Nephron (organoid): ENCODE data around the gene SH3RF3.

Experiments used
- H3K27ac Mint-ChIP-seq, 3 experiments: 2 replicates each; pipeline ENCODE4 v1.8.0; 2020; ENCODE audit warnings: mixed read lengths in 3 of 3, mild to moderate bottlenecking in 2 of 3, moderate library complexity in 1 of 3
- H3K27me3 Mint-ChIP-seq: 2 replicates; pipeline ENCODE4 v1.8.0; 2021; ENCODE audit warnings: low read depth, mild to moderate bottlenecking, moderate library complexity, mixed read lengths
- H3K36me3 Mint-ChIP-seq: 2 replicates; pipeline ENCODE4 v1.8.0; 2020; ENCODE audit warnings: low read depth, mixed read lengths
- H3K4me1 Mint-ChIP-seq: 2 replicates; pipeline ENCODE4 v1.8.0; 2020; ENCODE audit warnings: mixed read lengths
- H3K4me3 Mint-ChIP-seq, 3 experiments: 2 replicates each; pipeline ENCODE4 v1.8.0; 2020; ENCODE audit warnings: mild to moderate bottlenecking in 3 of 3, mixed read lengths in 3 of 3, moderate library complexity in 2 of 3
- H3K9me3 Mint-ChIP-seq: 2 replicates; pipeline ENCODE4 v1.8.0; 2020; ENCODE audit warnings: mixed read lengths
- TF ChIP-seq, protein P1 (sequence below), 3 experiments: fragments of 200-600 bp; sonication (generic); IDR thresholded peaks; one replicate each; pipeline ENCODE4 v1.5.0; 2021; ENCODE audit warnings: antibody characterized with exemption in 3 of 3; ENCODE audit not compliant: unreplicated experiment in 3 of 3

SH3RF3 gene

DNA sequence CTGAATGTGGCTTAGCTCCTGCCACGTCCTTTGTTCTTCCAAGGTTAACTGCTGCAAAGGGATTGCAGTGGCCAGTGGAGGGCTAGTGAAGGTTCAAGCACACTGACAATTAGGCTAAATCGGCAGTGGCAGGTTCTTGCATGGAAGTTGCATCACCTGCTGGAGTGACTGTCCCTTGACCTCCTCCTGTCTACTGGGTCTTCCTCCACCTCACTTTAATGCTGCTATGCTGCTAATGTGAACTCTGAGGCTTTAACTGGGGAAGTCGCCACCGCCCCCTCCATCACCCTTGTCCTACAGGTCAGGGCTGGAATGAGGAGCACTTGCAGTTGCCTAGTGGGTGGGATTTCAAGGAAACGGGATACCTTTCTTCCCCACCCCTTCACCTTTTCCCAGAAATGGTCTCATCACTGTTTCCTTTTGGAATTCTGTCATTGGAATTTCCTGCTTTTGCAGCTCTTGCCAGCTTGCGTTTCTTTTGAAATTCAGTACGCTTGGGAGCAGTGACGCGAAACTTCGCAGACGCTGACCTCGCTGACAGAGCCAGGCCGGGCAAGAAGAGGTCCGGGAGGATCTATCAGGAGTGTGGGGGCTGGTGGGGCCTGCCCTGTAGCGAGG, 150.3 kb downstream of the SH3RF3 start:
- TF ChIP-seq, protein P1, sequence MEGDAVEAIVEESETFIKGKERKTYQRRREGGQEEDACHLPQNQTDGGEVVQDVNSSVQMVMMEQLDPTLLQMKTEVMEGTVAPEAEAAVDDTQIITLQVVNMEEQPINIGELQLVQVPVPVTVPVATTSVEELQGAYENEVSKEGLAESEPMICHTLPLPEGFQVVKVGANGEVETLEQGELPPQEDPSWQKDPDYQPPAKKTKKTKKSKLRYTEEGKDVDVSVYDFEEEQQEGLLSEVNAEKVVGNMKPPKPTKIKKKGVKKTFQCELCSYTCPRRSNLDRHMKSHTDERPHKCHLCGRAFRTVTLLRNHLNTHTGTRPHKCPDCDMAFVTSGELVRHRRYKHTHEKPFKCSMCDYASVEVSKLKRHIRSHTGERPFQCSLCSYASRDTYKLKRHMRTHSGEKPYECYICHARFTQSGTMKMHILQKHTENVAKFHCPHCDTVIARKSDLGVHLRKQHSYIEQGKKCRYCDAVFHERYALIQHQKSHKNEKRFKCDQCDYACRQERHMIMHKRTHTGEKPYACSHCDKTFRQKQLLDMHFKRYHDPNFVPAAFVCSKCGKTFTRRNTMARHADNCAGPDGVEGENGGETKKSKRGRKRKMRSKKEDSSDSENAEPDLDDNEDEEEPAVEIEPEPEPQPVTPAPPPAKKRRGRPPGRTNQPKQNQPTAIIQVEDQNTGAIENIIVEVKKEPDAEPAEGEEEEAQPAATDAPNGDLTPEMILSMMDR (IDR thresholded peaks at IDR 0.05; ENCODE audit: unreplicated experiment in 3 of 3) = no peak
- Mint-ChIP-seq H3K4me3 (no peak overlapping the region), H3K9me3 (no peaks in the 10 kb centered on the region)

DNA sequence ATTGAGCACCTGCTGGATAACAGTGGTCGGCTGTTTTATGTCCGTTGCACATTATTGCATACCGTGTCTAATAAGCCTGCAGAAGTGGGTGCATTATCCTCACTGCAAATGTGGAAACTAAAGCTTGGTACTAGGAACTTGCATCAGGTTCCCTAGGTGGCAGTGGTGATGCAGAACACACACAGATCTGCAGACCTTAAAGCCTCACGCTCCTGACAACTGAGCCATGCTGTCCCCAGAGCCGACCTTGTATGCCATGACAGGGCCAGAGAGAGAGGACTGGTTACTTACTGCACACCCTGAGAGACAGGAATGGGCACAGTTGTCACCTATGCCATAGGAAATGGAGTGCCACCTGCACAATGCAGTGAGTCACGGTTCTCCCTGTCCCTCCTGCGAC, 151.8 kb downstream of the SH3RF3 start:
- Mint-ChIP-seq H3K4me3 (no peak overlapping the region), H3K4me1 (peaks cover 65% of the 10 kb centered on the region), H3K36me3 (no peaks in the 10 kb centered on the region)

More for the DNA sequence above, 150.3 kb downstream of the SH3RF3 start:
- Mint-ChIP-seq H3K27ac (peak overlapping the region in 2 of 3 experiments; percentile 49 to 75), H3K4me1 (peaks cover 56% of the 10 kb centered on the region), H3K36me3 (no peaks in the 10 kb centered on the region), H3K27me3 (peaks cover 43% of the 10 kb centered on the region)

DNA sequence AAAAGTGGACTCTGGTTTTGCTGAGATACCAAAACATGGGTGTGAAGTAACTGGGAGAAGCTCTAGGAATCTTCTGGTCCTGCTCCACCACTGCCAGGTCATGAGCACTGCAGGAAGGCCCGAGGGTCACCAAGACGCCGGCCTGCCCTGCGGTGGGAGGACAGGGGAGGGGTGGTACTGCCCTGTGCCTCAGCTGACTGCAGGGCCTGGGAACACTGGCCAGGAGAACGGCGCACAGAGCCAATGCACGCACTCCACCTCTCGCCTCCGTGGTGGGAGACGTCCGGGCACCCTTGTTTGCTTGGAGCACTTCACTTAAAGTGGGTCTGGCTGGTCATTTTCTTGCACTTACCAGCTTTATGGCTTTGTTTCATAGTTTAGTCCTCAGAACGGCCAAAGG, 153.4 kb downstream of the SH3RF3 start:
- TF ChIP-seq, protein P1 (IDR thresholded peaks at IDR 0.05; ENCODE audit: unreplicated experiment in 3 of 3) = no peak
- no peak overlapping the region for H3K27ac Mint-ChIP-seq
- H3K27me3 Mint-ChIP-seq = peaks cover 48% of the 10 kb centered on the region
- H3K4me1 Mint-ChIP-seq = peaks cover 57% of the 10 kb centered on the region
- H3K36me3 Mint-ChIP-seq = no peaks in the 10 kb centered on the region
- no peak overlapping the region for H3K4me3 Mint-ChIP-seq
- no peaks in the 10 kb centered on the region for H3K9me3 Mint-ChIP-seq

More for the DNA sequence above, 151.8 kb downstream of the SH3RF3 start:
- TF ChIP-seq, protein P1 (IDR thresholded peaks at IDR 0.05; ENCODE audit: unreplicated experiment in 3 of 3) = no peak
- Mint-ChIP-seq H3K27ac (no peak overlapping the region), H3K9me3 (no peaks in the 10 kb centered on the region), H3K27me3 (peaks cover 50% of the 10 kb centered on the region)

DNA sequence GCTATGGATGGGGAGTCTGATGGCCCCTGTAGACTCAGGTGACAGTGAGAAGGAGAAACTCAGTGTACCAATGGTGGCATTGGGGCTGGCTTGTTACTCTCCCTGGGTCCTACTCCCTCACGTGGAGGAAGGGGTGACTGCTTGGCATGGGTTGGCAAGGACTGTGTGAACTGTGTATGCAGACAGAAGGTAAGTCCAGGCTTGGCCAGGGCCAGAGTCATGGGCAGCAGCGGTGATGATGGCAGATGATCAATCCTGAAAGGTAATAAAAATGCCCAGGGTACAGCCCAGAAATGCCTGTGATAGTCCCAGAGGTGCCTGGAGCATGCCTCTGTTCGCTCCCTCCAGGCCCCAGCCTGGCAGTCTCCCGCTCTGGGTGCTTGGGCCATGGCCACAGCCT, 153.9 kb downstream of the SH3RF3 start:
- no peak overlapping the region for H3K4me3 Mint-ChIP-seq
- H3K36me3 Mint-ChIP-seq = no peaks in the 10 kb centered on the region
- TF ChIP-seq, protein P1 (IDR thresholded peaks at IDR 0.05; ENCODE audit: unreplicated experiment in 3 of 3) = no peak
- H3K4me1 Mint-ChIP-seq = peaks cover 57% of the 10 kb centered on the region
- peaks cover 44% of the 10 kb centered on the region for H3K27me3 Mint-ChIP-seq
- H3K27ac Mint-ChIP-seq = no peak overlapping the region
- H3K9me3 Mint-ChIP-seq = no peaks in the 10 kb centered on the region

DNA sequence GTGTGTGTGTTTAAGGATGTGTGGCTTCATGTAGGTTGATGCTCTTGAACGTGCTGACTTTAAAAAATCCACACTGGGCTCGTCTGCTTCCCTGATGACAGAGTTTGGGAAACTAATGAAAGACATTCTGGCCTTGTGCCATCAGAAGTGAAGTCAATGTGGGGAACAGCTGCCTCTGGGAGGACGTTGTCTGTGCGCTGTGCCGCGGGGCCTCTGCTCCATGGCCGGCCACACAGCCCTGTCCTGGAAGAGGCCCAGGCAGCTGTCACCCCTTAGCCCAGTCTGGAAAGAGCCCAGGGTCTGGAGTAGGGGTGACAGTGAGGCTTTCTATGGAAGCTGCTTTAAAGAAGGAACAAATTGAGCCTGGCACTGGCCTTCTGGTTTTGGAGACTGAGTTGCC, 155.8 kb downstream of the SH3RF3 start:
- peaks cover 65% of the 10 kb centered on the region for H3K4me1 Mint-ChIP-seq
- peak overlapping the region; percentile 28 to 65 (median 49) for H3K27ac Mint-ChIP-seq
- TF ChIP-seq, protein P1 (IDR thresholded peaks at IDR 0.05; ENCODE audit: unreplicated experiment in 3 of 3) = no peak
- peak overlapping the region in 2 of 3 experiments; percentile 29 to 31 for H3K4me3 Mint-ChIP-seq
- H3K9me3 Mint-ChIP-seq = no peaks in the 10 kb centered on the region
- peaks cover 30% of the 10 kb centered on the region for H3K27me3 Mint-ChIP-seq
- H3K36me3 Mint-ChIP-seq = no peaks in the 10 kb centered on the region

DNA sequence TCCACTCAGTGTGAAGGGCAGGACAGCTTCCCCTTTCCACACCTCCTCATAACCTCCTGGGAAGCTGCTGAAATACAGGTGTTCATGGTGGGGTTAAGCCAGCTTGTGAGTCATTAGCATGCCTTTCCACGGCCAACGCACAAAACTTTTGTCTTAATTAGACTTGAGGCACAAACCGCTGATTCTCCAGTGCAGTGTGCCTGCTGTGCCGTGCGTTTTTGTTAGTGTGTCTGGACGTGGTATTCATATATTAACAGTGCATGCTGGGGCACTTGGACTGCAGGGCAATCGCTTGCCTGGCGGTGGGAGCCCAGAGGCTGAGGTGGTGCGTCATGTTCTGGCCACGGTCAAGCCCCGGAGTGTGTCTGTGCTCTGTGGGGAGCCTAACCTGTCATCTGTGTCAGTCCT, 156.2 kb downstream of the SH3RF3 start:
- peak overlapping the region; percentile 28 to 65 (median 49) for H3K27ac Mint-ChIP-seq
- peaks cover 61% of the 10 kb centered on the region for H3K4me1 Mint-ChIP-seq
- TF ChIP-seq, protein P1 (IDR thresholded peaks at IDR 0.05; ENCODE audit: unreplicated experiment in 3 of 3) = no peak
- peaks cover 30% of the 10 kb centered on the region for H3K27me3 Mint-ChIP-seq
- H3K9me3 Mint-ChIP-seq = no peaks in the 10 kb centered on the region
- H3K36me3 Mint-ChIP-seq = no peaks in the 10 kb centered on the region
- H3K4me3 Mint-ChIP-seq = no peak overlapping the region
